ENCODE data around the gene FUS.
"Not testable (repeated sequence)": the region's sequence is repeated elsewhere in the genome, so short reads cannot be mapped to it uniquely, and the experiment has no call there.

FUS gene

DNA sequence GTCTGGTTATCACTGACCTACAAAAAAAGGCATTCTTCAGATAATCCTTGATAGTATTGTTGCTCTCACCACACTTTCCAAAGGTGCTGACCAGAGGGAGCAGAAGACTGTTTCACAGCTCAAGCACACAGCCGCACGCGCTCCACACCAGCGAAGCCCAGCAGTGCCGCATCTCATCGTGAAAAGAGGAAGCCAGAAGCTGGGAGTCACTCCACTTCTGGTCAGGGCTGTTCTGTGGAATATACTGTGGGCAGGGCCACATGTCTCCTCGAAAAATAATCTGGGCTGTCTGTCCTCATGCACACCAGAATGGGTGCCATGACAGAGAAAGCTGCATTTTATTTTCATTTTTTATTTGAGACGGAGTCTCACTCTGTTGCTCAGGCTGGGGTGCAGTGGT lies 22.8 kb upstream of the FUS start:
- TF ChIP-seq CTCF (conservative IDR thresholded peaks at IDR 0.05; ENCODE audit: low read depth, low read length) = no peak
- no peak for DNase-seq (ENCODE audit: low read depth)
- H3K4me3 ChIP-seq (ENCODE audit: low read length) = no peak overlapping the region

GRCh38 chr16:31167315-31167714 lies 12.6 kb upstream of the FUS start:
- no peak for DNase-seq (ENCODE audit: low read depth)
- no peak for TF ChIP-seq CTCF (conservative IDR thresholded peaks at IDR 0.05; ENCODE audit: low read depth, low read length)

DNA sequence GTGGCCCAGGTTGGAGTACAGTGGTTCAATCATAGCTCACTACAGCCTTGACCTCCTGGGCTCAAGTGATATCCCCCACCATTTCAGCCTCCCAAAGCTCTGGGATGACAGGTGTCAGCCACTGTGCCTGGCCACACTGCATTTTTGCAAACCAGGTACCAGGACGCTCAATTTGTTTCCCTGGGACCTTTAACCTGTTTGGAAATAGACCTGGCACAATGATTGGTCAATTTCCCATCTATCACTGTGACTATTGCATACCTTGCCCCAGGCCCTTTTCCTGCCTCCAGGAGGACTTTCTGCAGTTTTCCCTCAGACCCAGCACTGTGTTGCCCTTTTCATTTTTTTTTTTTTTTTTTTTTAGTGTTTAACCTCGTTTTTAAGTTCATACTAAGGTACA lies 11.1 kb upstream of the FUS start:
- no peak for DNase-seq (ENCODE audit: low read depth)
- no peak for TF ChIP-seq CTCF (conservative IDR thresholded peaks at IDR 0.05; ENCODE audit: low read depth, low read length)
- no peak overlapping the region for H3K4me3 ChIP-seq (ENCODE audit: low read length)

More at GRCh38 chr16:31167315-31167714, 12.6 kb upstream of the FUS start:
- H3K4me3 ChIP-seq (ENCODE audit: low read length) = no peak overlapping the region

DNA sequence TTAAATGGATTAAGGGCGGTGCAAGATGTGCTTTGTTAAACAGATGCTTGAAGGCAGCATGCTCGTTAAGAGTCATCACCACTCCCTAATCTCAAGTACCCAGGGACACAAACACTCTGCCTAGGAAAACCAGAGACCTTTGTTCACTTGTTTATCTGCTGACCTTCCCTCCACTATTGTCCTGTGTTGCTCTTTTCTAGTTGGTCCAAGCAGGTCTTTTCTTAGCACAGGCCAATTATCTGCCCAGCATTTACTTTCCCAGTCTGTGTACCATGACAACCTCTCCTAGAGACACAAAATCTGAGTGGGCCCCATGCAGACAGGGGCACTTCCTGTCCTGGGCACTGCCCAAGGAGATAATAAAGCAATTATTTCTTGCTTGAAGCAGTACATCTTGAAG lies 9.9 kb upstream of the FUS start:
- DNase-seq (ENCODE audit: low read depth); H3K4me3 ChIP-seq (ENCODE audit: low read length): not testable (repeated sequence)

DNA sequence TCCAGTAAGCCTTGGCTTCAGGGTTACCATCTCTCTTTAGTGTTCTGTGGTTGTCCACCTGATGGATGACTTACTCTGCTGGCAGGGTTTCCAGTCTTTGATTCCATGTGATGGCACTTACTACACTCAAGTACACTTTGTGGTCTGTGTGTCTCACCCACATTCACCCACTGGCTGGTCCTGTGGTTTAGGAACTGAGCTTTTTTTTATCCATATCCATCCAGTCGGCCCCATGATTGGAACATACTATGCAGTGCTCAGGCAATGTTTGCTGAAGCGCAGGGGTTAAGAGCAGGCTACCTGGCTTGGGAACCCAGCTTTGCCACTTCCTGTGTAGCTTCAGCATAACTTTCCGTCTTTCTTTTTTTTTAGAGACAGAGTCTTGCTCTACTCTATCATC lies 2.8 kb upstream of the FUS start:
- no peak for DNase-seq (ENCODE audit: low read depth)

DNA sequence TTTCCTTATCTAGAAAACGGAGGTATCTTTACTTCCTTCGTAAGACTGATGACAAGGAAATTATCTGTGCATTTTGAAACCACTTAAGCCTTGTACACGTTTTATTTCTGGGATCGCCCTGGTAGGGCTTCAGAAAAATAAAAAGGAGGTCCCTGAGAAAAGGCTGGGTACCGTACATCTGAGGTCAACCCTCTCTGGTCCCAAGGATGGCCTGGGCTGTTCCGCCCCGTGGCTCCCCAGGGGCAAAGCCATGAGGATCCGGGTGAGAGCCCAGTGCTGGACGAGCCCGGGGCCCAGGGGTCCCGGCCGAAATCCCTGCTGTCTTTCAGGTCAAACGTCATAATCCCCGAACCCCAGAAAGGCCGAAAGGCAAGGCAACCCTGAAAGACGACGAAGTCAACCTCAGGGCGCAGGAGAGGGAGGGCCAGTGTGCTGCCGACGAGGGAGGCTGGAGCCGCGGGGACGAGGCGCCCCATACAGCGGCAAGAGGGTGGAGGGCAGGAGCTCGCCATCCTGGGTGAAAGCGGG lies 656 bp upstream of the FUS start:
- TF ChIP-seq CTCF (conservative IDR thresholded peaks at IDR 0.05; ENCODE audit: low read depth, low read length) = no peak
- peak overlapping the region; percentile 93 for H3K4me3 ChIP-seq (ENCODE audit: low read length)
- DNase-seq (ENCODE audit: low read depth) = no peak

More for the DNA sequence above, 2.8 kb upstream of the FUS start:
- no peak overlapping the region for H3K4me3 ChIP-seq (ENCODE audit: low read length)
- TF ChIP-seq CTCF (conservative IDR thresholded peaks at IDR 0.05; ENCODE audit: low read depth, low read length) = no peak

DNA sequence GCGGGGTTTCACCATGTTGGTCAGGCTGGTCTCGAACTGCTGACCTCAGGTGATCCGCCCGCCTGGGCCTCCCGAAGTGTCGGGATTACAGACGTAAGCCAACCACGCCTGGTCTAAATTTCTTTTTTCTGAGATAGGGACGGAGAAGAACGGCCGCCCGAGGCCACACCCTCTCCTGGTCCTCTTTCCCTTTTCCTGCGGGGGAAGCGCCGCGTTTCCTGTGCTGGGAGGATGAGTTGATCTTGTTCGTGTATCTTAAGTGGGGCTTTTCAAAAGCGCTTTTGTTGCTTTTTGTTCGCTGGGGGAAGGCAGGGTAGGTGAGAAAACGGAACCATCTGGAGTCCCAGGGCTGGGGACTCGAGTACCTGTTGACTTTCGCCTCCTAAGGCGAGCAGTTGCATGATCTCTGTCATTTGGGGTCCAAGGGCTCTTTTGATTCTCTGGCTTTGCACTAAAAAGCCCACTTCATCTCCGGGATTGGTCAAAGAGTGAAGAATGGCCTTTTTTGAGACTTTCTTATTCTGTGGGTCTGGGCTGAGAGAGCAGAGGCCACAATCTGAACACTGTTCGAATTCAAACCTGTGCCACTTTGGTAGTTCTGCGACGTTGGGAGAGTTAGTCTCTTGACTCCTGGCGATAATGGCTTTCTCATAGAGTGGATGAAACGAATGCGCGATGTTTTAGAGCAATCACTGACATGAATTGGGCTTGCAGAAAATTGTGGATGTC lies 1.3 kb downstream of the FUS start:
- peak overlapping the region; percentile 93 for H3K4me3 ChIP-seq (ENCODE audit: low read length)
- no peak for DNase-seq (ENCODE audit: low read depth)
- TF ChIP-seq CTCF (conservative IDR thresholded peaks at IDR 0.05; ENCODE audit: low read depth, low read length) = no peak

Data from retinal pigment epithelial cell (primary cell).